Ishikawa (cell line): ENCODE measurements around the gene ENOSF1.

Experiments
- MAX ChIP-seq: IDR thresholded peaks from 2 replicates; pipeline ENCODE4 v1.6.1; 2012
- RAD21 ChIP-seq: IDR thresholded peaks from 2 replicates; pipeline ENCODE4 v1.6.1; 2012; ENCODE audit warnings: low read depth
- TEAD4 ChIP-seq: IDR thresholded peaks from 2 replicates; pipeline ENCODE4 v1.6.1; 2012

GRCh38 chr18:713135-713490 lies 683 bp upstream of the ENOSF1 start:
- TF ChIP-seq TEAD4, result no peak
- no peak for TF ChIP-seq RAD21
- no peak for TF ChIP-seq MAX
